GM23338 (cell line): ENCODE measurements around the gene INSL3. TPM values are rescaled to one million over a fixed set of nuclear protein-coding genes. Genes with fewer than 3 reads are reported as not detected.

Experiments
- ATAC-seq: fragments of 200-7000 bp; cut with Tn5 transposase; 3 replicates; pipeline ENCODE4 v1.9.1; 2020
- DNase-seq: peaks from one replicate; pipeline ENCODE4 v3.0.0-alpha.2; 2015; ENCODE audit warnings: low spot score
- H2AFZ ChIP-seq: fragments of 200-600 bp; sonication (generic); 2 replicates; pipeline ENCODE4 v1.8.0; 2016; ENCODE audit warnings: antibody characterized with exemption, mild to moderate bottlenecking, moderate library complexity
- H3F3A ChIP-seq: fragments of 200-600 bp; sonication (generic); replicated peaks from 2 replicates; pipeline ENCODE4 v1.8.0; 2017; ENCODE audit warnings: antibody characterized with exemption, mixed run types, low read depth
- H3K27ac ChIP-seq: fragments of 200-600 bp; sonication (generic); 2 replicates; pipeline ENCODE4 v1.6.1; 2016; ENCODE audit warnings: low read depth
- H3K27me3 ChIP-seq: fragments of 200-600 bp; sonication (generic); 2 replicates; pipeline ENCODE4 v1.8.0; 2016; ENCODE audit warnings: mild to moderate bottlenecking, mixed run types, moderate library complexity; ENCODE audit not compliant: insufficient read depth
- H3K36me3 ChIP-seq: fragments of 200-600 bp; sonication (generic); 2 replicates; pipeline ENCODE4 v1.8.0; 2016; ENCODE audit warnings: mild to moderate bottlenecking; ENCODE audit not compliant: insufficient read depth
- H3K4me1 ChIP-seq: fragments of 200-600 bp; sonication (generic); 2 replicates; pipeline ENCODE4 v1.8.0; 2016; ENCODE audit warnings: mild to moderate bottlenecking, moderate library complexity; ENCODE audit not compliant: insufficient read depth
- H3K4me2 ChIP-seq: fragments of 200-600 bp; sonication (generic); 2 replicates; pipeline ENCODE4 v1.7.1; 2017; ENCODE audit warnings: mixed run types
- H3K4me3 ChIP-seq: fragments of 200-600 bp; sonication (generic); 2 replicates; pipeline ENCODE4 v1.6.1; 2016; ENCODE audit warnings: mixed run types
- H3K79me2 ChIP-seq: fragments of 200-600 bp; sonication (generic); replicated peaks from 2 replicates; pipeline ENCODE4 v1.8.0; 2017; ENCODE audit warnings: mild to moderate bottlenecking; ENCODE audit not compliant: insufficient read depth
- H3K9me2 ChIP-seq: fragments of 200-600 bp; sonication (generic); 2 replicates; pipeline ENCODE4 v1.8.0; 2017; ENCODE audit not compliant: insufficient read depth
- H4K20me1 ChIP-seq: fragments of 200-600 bp; sonication (generic); replicated peaks from 2 replicates; pipeline ENCODE4 v1.8.0; 2017; ENCODE audit warnings: mild to moderate bottlenecking; ENCODE audit not compliant: insufficient read depth
- H3K27ac Mint-ChIP-seq: 2 replicates; pipeline ENCODE4 v1.8.0; 2020; ENCODE audit warnings: inconsistent platforms, mild to moderate bottlenecking, moderate library complexity, mixed read lengths
- H3K27me3 Mint-ChIP-seq: 3 replicates; pipeline ENCODE4 v1.8.0; 2022; ENCODE audit warnings: low read depth, mild to moderate bottlenecking, moderate library complexity, mixed read lengths, inconsistent platforms; ENCODE audit not compliant: insufficient read depth, poor library complexity
- H3K36me3 Mint-ChIP-seq: 3 replicates; pipeline ENCODE4 v1.8.0; 2021; ENCODE audit warnings: low read depth, mild to moderate bottlenecking, inconsistent platforms, moderate library complexity, mixed read lengths
- H3K4me1 Mint-ChIP-seq: 3 replicates; pipeline ENCODE4 v1.8.0; 2020; ENCODE audit warnings: mild to moderate bottlenecking, inconsistent platforms, mixed read lengths
- H3K4me3 Mint-ChIP-seq: 3 replicates; pipeline ENCODE4 v1.8.0; 2021; ENCODE audit warnings: moderate library complexity, mild to moderate bottlenecking, inconsistent platforms, mixed read lengths
- H3K9me3 Mint-ChIP-seq: 3 replicates; pipeline ENCODE4 v1.8.0; 2020; ENCODE audit warnings: moderate library complexity, mild to moderate bottlenecking, inconsistent platforms, mixed read lengths
- CREB1 ChIP-seq: fragments of 250-450 bp; sonication (Bioruptor Pico); IDR thresholded peaks from 2 replicates; pipeline ENCODE4 v1.5.0; 2020; ENCODE audit warnings: low read depth, mild to moderate bottlenecking, moderate library complexity
- EZH2 ChIP-seq: fragments of 200-600 bp; sonication (generic); IDR thresholded peaks from one replicate; pipeline ENCODE4 v1.8.0; 2017; ENCODE audit warnings: antibody characterized with exemption, mild to moderate bottlenecking, low read depth; ENCODE audit not compliant: unreplicated experiment
- EZH2phosphoT487 ChIP-seq: fragments of 200-600 bp; sonication (generic); IDR thresholded peaks from one replicate; pipeline ENCODE4 v1.8.1; 2018; ENCODE audit warnings: antibody characterized with exemption; ENCODE audit not compliant: unreplicated experiment
- JUNB ChIP-seq: IDR thresholded peaks from one replicate; pipeline ENCODE4 v1.6.1; 2016; ENCODE audit warnings: antibody characterized with exemption; ENCODE audit not compliant: unreplicated experiment
- NANOG ChIP-seq: IDR thresholded peaks from 2 replicates; pipeline ENCODE4 v1.6.1; 2016; ENCODE audit warnings: antibody characterized with exemption, borderline replicate concordance
- POLR2AphosphoS5 ChIP-seq: IDR thresholded peaks from 2 replicates; pipeline ENCODE4 v1.6.1; 2016; ENCODE audit warnings: antibody characterized with exemption, low read depth
- STAT1 ChIP-seq: IDR thresholded peaks from one replicate; pipeline ENCODE4 v1.6.1; 2016; ENCODE audit warnings: antibody characterized with exemption; ENCODE audit not compliant: unreplicated experiment
- ZNF114 ChIP-seq: fragments of 250-450 bp; sonication (Bioruptor Pico); IDR thresholded peaks from 2 replicates; pipeline ENCODE4 v1.5.0; 2020; ENCODE audit warnings: mild to moderate bottlenecking, moderate library complexity
- ZNF331 ChIP-seq: fragments of 250-450 bp; sonication (Bioruptor Pico); IDR thresholded peaks from 2 replicates; pipeline ENCODE4 v1.5.0; 2020; ENCODE audit warnings: low read depth, mild to moderate bottlenecking, moderate library complexity
- polyA plus RNA-seq: library from polyadenylated mRNA; unstranded; fragments of >200 nt; fragmentation: Nextera tagmentation; extraction: Ambion mirVana; gene quantifications from 2 replicates; pipeline ENCODE4 v1.2.1, GENCODE V29; 2016
- total RNA-seq: library from RNA; depleted of rRNA; stranded (reverse); fragments of >200 nt; shearing (Covaris generic); gene quantifications from 2 replicates; pipeline ENCODE4 v1.2.3, GENCODE V29; 2014
- TF ChIP-seq, protein P1 (sequence below): IDR thresholded peaks from 2 replicates; pipeline ENCODE4 v1.6.1; 2016; ENCODE audit warnings: antibody characterized with exemption
- TF ChIP-seq, protein P2 (sequence below): fragments of 250-450 bp; sonication (Bioruptor Pico); IDR thresholded peaks from 2 replicates; pipeline ENCODE4 v1.5.0; 2020; ENCODE audit warnings: mild to moderate bottlenecking, moderate library complexity
- TF ChIP-seq, protein P3 (sequence below), 2 experiments: fragments of 200-600 bp in 1 of 2; sonication (generic) in 1 of 2; conservative IDR thresholded peaks; 2 replicates each; pipeline versions ENCODE4 v1.5.1 to v1.6.1; 2016 to 2017; ENCODE audit warnings: antibody characterized with exemption in 2 of 2, low read depth in 2 of 2, mild to moderate bottlenecking in 2 of 2, moderate library complexity in 1 of 2
- TF ChIP-seq, protein P4 (sequence below): IDR thresholded peaks from one replicate; pipeline ENCODE4 v1.6.1; 2018; ENCODE audit warnings: antibody characterized with exemption; ENCODE audit not compliant: unreplicated experiment

Gene INSL3
- total and polyA plus RNA-seq, 2 experiments from 2014 or later, result 0.76 TPM; not detected in 1

DNA sequence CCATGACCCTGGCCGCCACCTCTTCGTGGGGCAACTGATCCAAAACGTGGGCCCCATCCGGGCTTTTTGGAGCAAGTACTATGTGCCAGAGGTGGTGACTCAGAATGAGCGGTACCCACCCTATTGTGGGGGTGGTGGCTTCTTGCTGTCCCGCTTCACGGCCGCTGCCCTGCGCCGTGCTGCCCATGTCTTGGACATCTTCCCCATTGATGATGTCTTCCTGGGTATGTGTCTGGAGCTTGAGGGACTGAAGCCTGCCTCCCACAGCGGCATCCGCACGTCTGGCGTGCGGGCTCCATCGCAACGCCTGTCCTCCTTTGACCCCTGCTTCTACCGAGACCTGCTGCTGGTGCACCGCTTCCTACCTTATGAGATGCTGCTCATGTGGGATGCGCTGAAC is 9.6 kb downstream of the INSL3 start:
- ATAC-seq (no peak), DNase-seq (no peak)
- Histone ChIP-seq H3K4me3 (no peak overlapping the region), H3K79me2 (no peaks in the 10 kb centered on the region), H4K20me1 (no peaks in the 10 kb centered on the region), H2AFZ (no peak overlapping the region), H3K4me1 (no peaks in the 10 kb centered on the region), H3K9me2 (no peaks in the 10 kb centered on the region), H3K27me3 (no peaks in the 10 kb centered on the region), H3K27ac (no peak overlapping the region), H3K4me2 (no peak overlapping the region), H3K36me3 (no peaks in the 10 kb centered on the region), H3F3A (no peaks in the 10 kb centered on the region)
- Mint-ChIP-seq H3K4me3 (no peak overlapping the region), H3K36me3 (no peaks in the 10 kb centered on the region), H3K27me3 (peaks cover 5% of the 10 kb centered on the region), H3K4me1 (no peaks in the 10 kb centered on the region), H3K27ac (no peak overlapping the region), H3K9me3 (no peaks in the 10 kb centered on the region)
- no peak for TF ChIP-seq NANOG
- TF ChIP-seq STAT1, result no peak
- TF ChIP-seq CREB1 (CRISPR knock-in tag), result no peak
- no peak for TF ChIP-seq JUNB
- no peak for TF ChIP-seq EZH2
- TF ChIP-seq, protein P1, sequence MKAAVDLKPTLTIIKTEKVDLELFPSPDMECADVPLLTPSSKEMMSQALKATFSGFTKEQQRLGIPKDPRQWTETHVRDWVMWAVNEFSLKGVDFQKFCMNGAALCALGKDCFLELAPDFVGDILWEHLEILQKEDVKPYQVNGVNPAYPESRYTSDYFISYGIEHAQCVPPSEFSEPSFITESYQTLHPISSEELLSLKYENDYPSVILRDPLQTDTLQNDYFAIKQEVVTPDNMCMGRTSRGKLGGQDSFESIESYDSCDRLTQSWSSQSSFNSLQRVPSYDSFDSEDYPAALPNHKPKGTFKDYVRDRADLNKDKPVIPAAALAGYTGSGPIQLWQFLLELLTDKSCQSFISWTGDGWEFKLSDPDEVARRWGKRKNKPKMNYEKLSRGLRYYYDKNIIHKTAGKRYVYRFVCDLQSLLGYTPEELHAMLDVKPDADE, result no peak
- no peak for TF ChIP-seq EZH2phosphoT487
- TF ChIP-seq ZNF331 (CRISPR knock-in tag), result no peak
- no peak for TF ChIP-seq POLR2AphosphoS5
- TF ChIP-seq, protein P2, sequence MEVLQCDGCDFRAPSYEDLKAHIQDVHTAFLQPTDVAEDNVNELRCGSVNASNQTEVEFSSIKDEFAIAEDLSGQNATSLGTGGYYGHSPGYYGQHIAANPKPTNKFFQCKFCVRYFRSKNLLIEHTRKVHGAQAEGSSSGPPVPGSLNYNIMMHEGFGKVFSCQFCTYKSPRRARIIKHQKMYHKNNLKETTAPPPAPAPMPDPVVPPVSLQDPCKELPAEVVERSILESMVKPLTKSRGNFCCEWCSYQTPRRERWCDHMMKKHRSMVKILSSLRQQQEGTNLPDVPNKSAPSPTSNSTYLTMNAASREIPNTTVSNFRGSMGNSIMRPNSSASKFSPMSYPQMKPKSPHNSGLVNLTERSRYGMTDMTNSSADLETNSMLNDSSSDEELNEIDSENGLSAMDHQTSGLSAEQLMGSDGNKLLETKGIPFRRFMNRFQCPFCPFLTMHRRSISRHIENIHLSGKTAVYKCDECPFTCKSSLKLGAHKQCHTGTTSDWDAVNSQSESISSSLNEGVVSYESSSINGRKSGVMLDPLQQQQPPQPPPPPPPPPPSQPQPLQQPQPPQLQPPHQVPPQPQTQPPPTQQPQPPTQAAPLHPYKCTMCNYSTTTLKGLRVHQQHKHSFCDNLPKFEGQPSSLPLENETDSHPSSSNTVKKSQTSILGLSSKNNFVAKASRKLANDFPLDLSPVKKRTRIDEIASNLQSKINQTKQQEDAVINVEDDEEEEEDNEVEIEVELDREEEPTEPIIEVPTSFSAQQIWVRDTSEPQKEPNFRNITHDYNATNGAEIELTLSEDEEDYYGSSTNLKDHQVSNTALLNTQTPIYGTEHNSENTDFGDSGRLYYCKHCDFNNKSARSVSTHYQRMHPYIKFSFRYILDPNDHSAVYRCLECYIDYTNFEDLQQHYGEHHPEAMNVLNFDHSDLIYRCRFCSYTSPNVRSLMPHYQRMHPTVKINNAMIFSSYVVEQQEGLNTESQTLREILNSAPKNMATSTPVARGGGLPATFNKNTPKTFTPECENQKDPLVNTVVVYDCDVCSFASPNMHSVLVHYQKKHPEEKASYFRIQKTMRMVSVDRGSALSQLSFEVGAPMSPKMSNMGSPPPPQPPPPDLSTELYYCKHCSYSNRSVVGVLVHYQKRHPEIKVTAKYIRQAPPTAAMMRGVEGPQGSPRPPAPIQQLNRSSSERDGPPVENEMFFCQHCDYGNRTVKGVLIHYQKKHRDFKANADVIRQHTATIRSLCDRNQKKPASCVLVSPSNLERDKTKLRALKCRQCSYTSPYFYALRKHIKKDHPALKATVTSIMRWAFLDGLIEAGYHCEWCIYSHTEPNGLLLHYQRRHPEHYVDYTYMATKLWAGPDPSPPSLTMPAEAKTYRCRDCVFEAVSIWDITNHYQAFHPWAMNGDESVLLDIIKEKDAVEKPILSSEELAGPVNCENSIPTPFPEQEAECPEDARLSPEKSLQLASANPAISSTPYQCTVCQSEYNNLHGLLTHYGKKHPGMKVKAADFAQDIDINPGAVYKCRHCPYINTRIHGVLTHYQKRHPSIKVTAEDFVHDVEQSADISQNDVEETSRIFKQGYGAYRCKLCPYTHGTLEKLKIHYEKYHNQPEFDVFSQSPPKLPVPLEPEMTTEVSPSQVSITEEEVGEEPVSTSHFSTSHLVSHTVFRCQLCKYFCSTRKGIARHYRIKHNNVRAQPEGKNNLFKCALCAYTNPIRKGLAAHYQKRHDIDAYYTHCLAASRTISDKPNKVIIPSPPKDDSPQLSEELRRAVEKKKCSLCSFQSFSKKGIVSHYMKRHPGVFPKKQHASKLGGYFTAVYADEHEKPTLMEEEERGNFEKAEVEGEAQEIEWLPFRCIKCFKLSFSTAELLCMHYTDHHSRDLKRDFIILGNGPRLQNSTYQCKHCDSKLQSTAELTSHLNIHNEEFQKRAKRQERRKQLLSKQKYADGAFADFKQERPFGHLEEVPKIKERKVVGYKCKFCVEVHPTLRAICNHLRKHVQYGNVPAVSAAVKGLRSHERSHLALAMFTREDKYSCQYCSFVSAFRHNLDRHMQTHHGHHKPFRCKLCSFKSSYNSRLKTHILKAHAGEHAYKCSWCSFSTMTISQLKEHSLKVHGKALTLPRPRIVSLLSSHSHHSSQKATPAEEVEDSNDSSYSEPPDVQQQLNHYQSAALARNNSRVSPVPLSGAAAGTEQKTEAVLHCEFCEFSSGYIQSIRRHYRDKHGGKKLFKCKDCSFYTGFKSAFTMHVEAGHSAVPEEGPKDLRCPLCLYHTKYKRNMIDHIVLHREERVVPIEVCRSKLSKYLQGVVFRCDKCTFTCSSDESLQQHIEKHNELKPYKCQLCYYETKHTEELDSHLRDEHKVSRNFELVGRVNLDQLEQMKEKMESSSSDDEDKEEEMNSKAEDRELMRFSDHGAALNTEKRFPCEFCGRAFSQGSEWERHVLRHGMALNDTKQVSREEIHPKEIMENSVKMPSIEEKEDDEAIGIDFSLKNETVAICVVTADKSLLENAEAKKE (CRISPR knock-in tag), result no peak
- TF ChIP-seq, protein P3, sequence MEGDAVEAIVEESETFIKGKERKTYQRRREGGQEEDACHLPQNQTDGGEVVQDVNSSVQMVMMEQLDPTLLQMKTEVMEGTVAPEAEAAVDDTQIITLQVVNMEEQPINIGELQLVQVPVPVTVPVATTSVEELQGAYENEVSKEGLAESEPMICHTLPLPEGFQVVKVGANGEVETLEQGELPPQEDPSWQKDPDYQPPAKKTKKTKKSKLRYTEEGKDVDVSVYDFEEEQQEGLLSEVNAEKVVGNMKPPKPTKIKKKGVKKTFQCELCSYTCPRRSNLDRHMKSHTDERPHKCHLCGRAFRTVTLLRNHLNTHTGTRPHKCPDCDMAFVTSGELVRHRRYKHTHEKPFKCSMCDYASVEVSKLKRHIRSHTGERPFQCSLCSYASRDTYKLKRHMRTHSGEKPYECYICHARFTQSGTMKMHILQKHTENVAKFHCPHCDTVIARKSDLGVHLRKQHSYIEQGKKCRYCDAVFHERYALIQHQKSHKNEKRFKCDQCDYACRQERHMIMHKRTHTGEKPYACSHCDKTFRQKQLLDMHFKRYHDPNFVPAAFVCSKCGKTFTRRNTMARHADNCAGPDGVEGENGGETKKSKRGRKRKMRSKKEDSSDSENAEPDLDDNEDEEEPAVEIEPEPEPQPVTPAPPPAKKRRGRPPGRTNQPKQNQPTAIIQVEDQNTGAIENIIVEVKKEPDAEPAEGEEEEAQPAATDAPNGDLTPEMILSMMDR (conservative IDR thresholded peaks at IDR 0.05; ENCODE audit: low read depth in 2 of 2), result no peak
- TF ChIP-seq, protein P4, sequence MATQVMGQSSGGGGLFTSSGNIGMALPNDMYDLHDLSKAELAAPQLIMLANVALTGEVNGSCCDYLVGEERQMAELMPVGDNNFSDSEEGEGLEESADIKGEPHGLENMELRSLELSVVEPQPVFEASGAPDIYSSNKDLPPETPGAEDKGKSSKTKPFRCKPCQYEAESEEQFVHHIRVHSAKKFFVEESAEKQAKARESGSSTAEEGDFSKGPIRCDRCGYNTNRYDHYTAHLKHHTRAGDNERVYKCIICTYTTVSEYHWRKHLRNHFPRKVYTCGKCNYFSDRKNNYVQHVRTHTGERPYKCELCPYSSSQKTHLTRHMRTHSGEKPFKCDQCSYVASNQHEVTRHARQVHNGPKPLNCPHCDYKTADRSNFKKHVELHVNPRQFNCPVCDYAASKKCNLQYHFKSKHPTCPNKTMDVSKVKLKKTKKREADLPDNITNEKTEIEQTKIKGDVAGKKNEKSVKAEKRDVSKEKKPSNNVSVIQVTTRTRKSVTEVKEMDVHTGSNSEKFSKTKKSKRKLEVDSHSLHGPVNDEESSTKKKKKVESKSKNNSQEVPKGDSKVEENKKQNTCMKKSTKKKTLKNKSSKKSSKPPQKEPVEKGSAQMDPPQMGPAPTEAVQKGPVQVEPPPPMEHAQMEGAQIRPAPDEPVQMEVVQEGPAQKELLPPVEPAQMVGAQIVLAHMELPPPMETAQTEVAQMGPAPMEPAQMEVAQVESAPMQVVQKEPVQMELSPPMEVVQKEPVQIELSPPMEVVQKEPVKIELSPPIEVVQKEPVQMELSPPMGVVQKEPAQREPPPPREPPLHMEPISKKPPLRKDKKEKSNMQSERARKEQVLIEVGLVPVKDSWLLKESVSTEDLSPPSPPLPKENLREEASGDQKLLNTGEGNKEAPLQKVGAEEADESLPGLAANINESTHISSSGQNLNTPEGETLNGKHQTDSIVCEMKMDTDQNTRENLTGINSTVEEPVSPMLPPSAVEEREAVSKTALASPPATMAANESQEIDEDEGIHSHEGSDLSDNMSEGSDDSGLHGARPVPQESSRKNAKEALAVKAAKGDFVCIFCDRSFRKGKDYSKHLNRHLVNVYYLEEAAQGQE, result no peak
- TF ChIP-seq ZNF114 (CRISPR knock-in tag), result no peak
